Smooth muscle cell (in vitro differentiated cells): ENCODE results near the gene CLEC2L. TPM values are rescaled to one million over a fixed set of nuclear protein-coding genes. Genes with fewer than 3 reads are reported as not detected.

Source experiments
- DNase-seq: peaks from one replicate; lab custom pipeline; 2025; ENCODE audit not compliant: unreplicated experiment; lab: John Stamatoyannopoulos, UW
- H2AFZ ChIP-seq: fragments of 200-600 bp; sonication (generic); 2 replicates; pipeline ENCODE4 v1.6.0; 2016; ENCODE audit warnings: antibody characterized with exemption, low read depth, mild to moderate bottlenecking
- H3F3A ChIP-seq: fragments of 200-600 bp; sonication (generic); 2 replicates; pipeline ENCODE4 v1.6.0; 2017; ENCODE audit warnings: antibody characterized with exemption, low read depth
- H3K27ac ChIP-seq: fragments of 200-600 bp; sonication (generic); 2 replicates; pipeline ENCODE4 v1.5.1; 2016; ENCODE audit warnings: low read depth, mild to moderate bottlenecking
- H3K27me3 ChIP-seq: fragments of 200-600 bp; sonication (generic); 2 replicates; pipeline ENCODE4 v1.6.1; 2016; ENCODE audit warnings: low read depth, mild to moderate bottlenecking
- H3K36me3 ChIP-seq: fragments of 200-600 bp; sonication (generic); 2 replicates; pipeline ENCODE4 v1.5.1; 2016; ENCODE audit warnings: low read depth
- H3K4me1 ChIP-seq: fragments of 200-600 bp; sonication (generic); 2 replicates; pipeline ENCODE4 v1.5.1; 2016; ENCODE audit warnings: low read depth
- H3K4me2 ChIP-seq: fragments of 200-600 bp; sonication (generic); 2 replicates; pipeline ENCODE4 v1.6.0; 2016; ENCODE audit warnings: mild to moderate bottlenecking
- H3K4me3 ChIP-seq: fragments of 200-600 bp; sonication (generic); 2 replicates; pipeline ENCODE4 v1.5.1; 2016; ENCODE audit warnings: mild to moderate bottlenecking
- H3K79me2 ChIP-seq: fragments of 200-600 bp; sonication (generic); 2 replicates; pipeline ENCODE4 v1.6.0; 2016; ENCODE audit warnings: low read depth, mild to moderate bottlenecking
- H3K9ac ChIP-seq: fragments of 200-600 bp; sonication (generic); 2 replicates; pipeline ENCODE4 v1.6.0; 2016; ENCODE audit warnings: low read depth
- H3K9me3 ChIP-seq: fragments of 200-600 bp; sonication (generic); replicated peaks from 2 replicates; pipeline ENCODE4 v1.5.1; 2016; ENCODE audit warnings: low read depth
- H4K20me1 ChIP-seq: fragments of 200-600 bp; sonication (generic); 2 replicates; pipeline ENCODE4 v1.6.0; 2016; ENCODE audit warnings: low read depth
- CTCF ChIP-seq: fragments of 200-600 bp; sonication (generic); IDR thresholded peaks from 2 replicates; pipeline ENCODE4 v1.5.1; 2017; ENCODE audit warnings: borderline replicate concordance, mild to moderate bottlenecking, antibody characterized with exemption; ENCODE audit not compliant: insufficient read depth, poor library complexity, severe bottlenecking
- WGBS: methylation state at CpG from one replicate; pipeline ENCODE4 v1.1.7; 2016; ENCODE audit warnings: low lambda C conversion rate; 5-methylcytosine and 5-hydroxymethylcytosine counted together
- polyA plus RNA-seq: library from polyadenylated mRNA; unstranded; fragments of >200 nt; fragmentation: Nextera tagmentation; extraction: Ambion mirVana; gene quantifications from 2 replicates; pipeline ENCODE4 v1.2.1, GENCODE V29; 2016
- total RNA-seq: library from RNA; depleted of rRNA; stranded (reverse); fragments of >200 nt; gene quantifications from 2 replicates; pipeline ENCODE4 v1.2.3, GENCODE V29; 2014

CLEC2L gene
- total and polyA plus RNA-seq, 2 experiments from 2014 or later, result not detected

GRCh38 chr7:139531094-139531493, 7.6 kb downstream of the CLEC2L start:
- Histone ChIP-seq H3K36me3 (no peaks in the 10 kb centered on the region), H2AFZ (no peak overlapping the region), H3F3A (no peaks in the 10 kb centered on the region), H3K9ac (no peak overlapping the region), H3K27ac (no peak overlapping the region), H3K27me3 (no peaks in the 10 kb centered on the region), H3K4me2 (no peak overlapping the region), H4K20me1 (no peaks in the 10 kb centered on the region), H3K9me3 (no peaks in the 10 kb centered on the region), H3K79me2 (no peaks in the 10 kb centered on the region), H3K4me3 (no peak overlapping the region), H3K4me1 (no peaks in the 10 kb centered on the region)
- DNase-seq, result no peak
- TF ChIP-seq CTCF, result no peak
- WGBS, result 83% methylated on average over 1 of the region's 1 CpG

- Histone ChIP-seq H3K4me3 (no peak overlapping the region), H3K27me3 (no peaks in the 10 kb centered on the region), H3K36me3 (no peaks in the 10 kb centered on the region), H4K20me1 (no peaks in the 10 kb centered on the region), H3K27ac (no peak overlapping the region), H3F3A (no peaks in the 10 kb centered on the region), H3K9ac (no peak overlapping the region), H3K4me1 (no peaks in the 10 kb centered on the region), H3K4me2 (no peak overlapping the region), H3K79me2 (no peaks in the 10 kb centered on the region), H2AFZ (no peak overlapping the region), H3K9me3 (no peaks in the 10 kb centered on the region)
- no peak for DNase-seq
- TF ChIP-seq CTCF, result no peak
- 91% methylated on average over 6 of the region's 6 CpGs for WGBS
These were observed 9.2 kb downstream of the CLEC2L start for GRCh38 chr7:139532636-139533155.

GRCh38 chr7:139534096-139534495, 10.6 kb downstream of the CLEC2L start:
- Histone ChIP-seq H2AFZ (no peak overlapping the region), H3K79me2 (no peaks in the 10 kb centered on the region), H3K4me2 (no peak overlapping the region), H3K27me3 (no peaks in the 10 kb centered on the region), H3K4me1 (no peaks in the 10 kb centered on the region), H3K27ac (no peak overlapping the region), H3K4me3 (no peak overlapping the region), H3K36me3 (no peaks in the 10 kb centered on the region), H3K9me3 (no peaks in the 10 kb centered on the region), H3F3A (no peaks in the 10 kb centered on the region), H4K20me1 (no peaks in the 10 kb centered on the region), H3K9ac (no peak overlapping the region)
- DNase-seq, result no peak
- TF ChIP-seq CTCF, result no peak
- 89% methylated on average over 9 of the region's 9 CpGs for WGBS

DNA sequence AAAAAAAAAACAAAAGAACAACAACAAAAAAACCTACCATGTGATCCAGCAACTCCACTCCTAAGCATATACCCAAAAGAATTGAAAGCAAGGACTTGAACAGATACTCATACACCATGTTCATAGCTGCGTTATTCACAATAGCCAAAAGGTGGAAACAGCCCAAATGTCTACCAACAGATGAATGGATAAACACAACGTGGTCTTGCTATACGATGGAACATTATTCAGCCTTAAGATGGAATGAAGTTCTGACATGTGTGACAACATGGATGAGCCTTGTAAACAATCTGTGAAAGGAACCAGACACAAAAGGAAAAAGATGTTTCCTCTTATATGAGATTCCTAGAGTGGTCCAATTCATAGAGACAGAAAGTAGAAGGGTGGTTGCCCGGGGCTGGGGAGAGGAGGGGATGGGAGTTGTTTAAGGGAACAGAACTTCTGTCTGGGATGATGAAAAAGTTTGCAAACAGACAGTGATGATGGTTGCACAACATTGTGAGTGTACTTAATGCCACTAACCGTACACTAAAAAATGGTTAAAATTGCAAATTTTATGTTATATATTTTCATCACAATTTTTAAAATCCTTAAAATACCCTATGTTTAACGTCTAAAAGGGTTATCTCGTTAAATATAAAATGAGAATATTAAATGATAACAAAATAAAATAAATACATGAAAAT, 11.6 kb downstream of the CLEC2L start:
- H4K20me1 ChIP-seq, result no peaks in the 10 kb centered on the region
- no peaks in the 10 kb centered on the region for H3K4me1 ChIP-seq
- no peak overlapping the region for H3K4me2 ChIP-seq
- DNase-seq, result no peak
- TF ChIP-seq CTCF, result no peak
- H3K27ac ChIP-seq, result no peak overlapping the region
- H3K4me3 ChIP-seq, result no peak overlapping the region
- H3F3A ChIP-seq, result no peaks in the 10 kb centered on the region
- no peak overlapping the region for H2AFZ ChIP-seq
- H3K79me2 ChIP-seq, result no peaks in the 10 kb centered on the region
- no peaks in the 10 kb centered on the region for H3K36me3 ChIP-seq
- WGBS, result 83% methylated on average over 7 of the region's 7 CpGs
- no peaks in the 10 kb centered on the region for H3K27me3 ChIP-seq
- H3K9ac ChIP-seq, result no peak overlapping the region
- H3K9me3 ChIP-seq, result no peaks in the 10 kb centered on the region
